H1 (cell line): ENCODE data around the gene COL16A1. TPM values are rescaled to one million over a fixed set of nuclear protein-coding genes. Genes with fewer than 3 reads are reported as not detected.

Experiments used
- CTCF ChIA-PET: fragments of 300-600 bp; sonication (Branson Sonifier 250); formaldehyde crosslinking; loops from one replicate; lab custom pipeline; 2021; ENCODE audit not compliant: partially characterized antibody; lab: Charles Lee
- POLR2A ChIA-PET: fragments of 300-600 bp; sonication (Branson Sonifier 250); formaldehyde crosslinking; loops from one replicate; lab custom pipeline; 2021; ENCODE audit warnings: inconsistent platforms; ENCODE audit not compliant: partially characterized antibody; lab: Charles Lee
- DNase-seq, 2 experiments: peaks; one replicate each; pipeline versions ENCODE4 v3.0.0 to v3.0.0-alpha.2; 2010 to 2022; ENCODE audit warnings: low spot score in 2 of 2, low read depth in 1 of 2, mixed read lengths in 1 of 2
- FAIRE-seq: peaks from 2 replicates; lab custom pipeline; 2011; peaks lifted over from hg19 to GRCh38; lab: Jason Lieb, UNC
- H2AFZ ChIP-seq: 2 replicates; pipeline ENCODE4 v1.8.1; 2012; ENCODE audit warnings: low read length, inconsistent platforms
- H2AK5ac ChIP-seq: 2 replicates; pipeline ENCODE4 v1.6.1; 2013; ENCODE audit warnings: low read depth, low read length
- H2BK120ac ChIP-seq: replicated peaks from 2 replicates; pipeline ENCODE3; 2013; ENCODE audit warnings: low read depth, low read length, inconsistent platforms
- H2BK12ac ChIP-seq: 2 replicates; pipeline ENCODE4 v1.6.1; 2013; ENCODE audit warnings: low read depth, low read length
- H2BK15ac ChIP-seq: 2 replicates; pipeline ENCODE4 v1.6.1; 2013; ENCODE audit warnings: low read length
- H2BK20ac ChIP-seq: 2 replicates; pipeline ENCODE4 v1.6.1; 2013; ENCODE audit warnings: low read length
- H2BK5ac ChIP-seq: 2 replicates; pipeline ENCODE4 v1.6.1; 2013; ENCODE audit warnings: low read depth, low read length
- H3K14ac ChIP-seq: 2 replicates; pipeline ENCODE4 v1.6.1; 2013; ENCODE audit warnings: inconsistent platforms; ENCODE audit not compliant: insufficient read length
- H3K18ac ChIP-seq: 2 replicates; pipeline ENCODE4 v1.6.1; 2013; ENCODE audit warnings: low read length; ENCODE audit errors: extremely low read depth
- H3K23ac ChIP-seq: 2 replicates; pipeline ENCODE4 v1.6.1; 2013; ENCODE audit warnings: inconsistent platforms; ENCODE audit not compliant: insufficient read length
- H3K23me2 ChIP-seq: 2 replicates; pipeline ENCODE4 v1.6.1; 2013; ENCODE audit warnings: low read depth, low read length
- H3K27ac ChIP-seq: 2 replicates; pipeline ENCODE4 v1.6.1; 2011; ENCODE audit warnings: low read depth, low read length, inconsistent platforms
- H3K27me3 ChIP-seq, 4 experiments: replicated peaks in 1 of 4; 1 replicate in 1 of 4; 2 replicates in 3 of 4; pipeline versions ENCODE4 v1.6.1 to v1.8.1; 2011 to 2013; ENCODE audit warnings: low read length in 3 of 4, mild to moderate bottlenecking in 3 of 4, inconsistent platforms in 2 of 4, mixed read lengths in 2 of 4, moderate library complexity in 1 of 4; ENCODE audit not compliant: control insufficient read depth in 3 of 4, insufficient read depth in 3 of 4; ENCODE audit errors: extremely low read depth in 1 of 4
- H3K36me3 ChIP-seq, 4 experiments: 2 replicates each; pipeline versions ENCODE4 v1.6.1 to v1.8.1; 2011 to 2013; ENCODE audit warnings: mild to moderate bottlenecking in 4 of 4, low read length in 3 of 4, moderate library complexity in 2 of 4, control low read depth in 1 of 4, inconsistent platforms in 1 of 4; ENCODE audit not compliant: insufficient read depth in 4 of 4, control insufficient read depth in 2 of 4
- H3K4ac ChIP-seq: replicated peaks from 2 replicates; pipeline ENCODE3; 2013; ENCODE audit warnings: low read length, low read depth, mixed read lengths, inconsistent platforms; ENCODE audit not compliant: insufficient read length
- H3K4me1 ChIP-seq, 4 experiments: replicated peaks in 1 of 4; 1 replicate in 1 of 4; 2 replicates in 3 of 4; pipeline versions ENCODE4 v1.6.1 to v1.8.1; 2011 to 2013; ENCODE audit warnings: low read length in 3 of 4, inconsistent platforms in 2 of 4, mixed read lengths in 1 of 4; ENCODE audit not compliant: insufficient read depth in 4 of 4, control insufficient read depth in 3 of 4
- H3K4me2 ChIP-seq, 2 experiments: 2 replicates each; pipeline versions ENCODE4 v1.6.1 to v1.8.1; 2011 to 2013; ENCODE audit warnings: low read depth in 2 of 2, low read length in 2 of 2, control low read depth in 1 of 2, inconsistent platforms in 1 of 2, mild to moderate bottlenecking in 1 of 2; ENCODE audit not compliant: insufficient read depth in 1 of 2
- H3K4me3 ChIP-seq, 4 experiments: fragments of 200-600, 300-600 bp in 1 of 4; sonication (generic), shearing (Covaris generic), sonication (Bioruptor Twin) in 1 of 4; 2 replicates each; pipeline versions ENCODE4 v1.5.1 to v1.8.1; 2011 to 2016; ENCODE audit warnings: low read length in 4 of 4, low read depth in 3 of 4, control low read depth in 2 of 4, inconsistent platforms in 2 of 4, mild to moderate bottlenecking in 2 of 4, mixed read lengths in 1 of 4, moderate library complexity in 1 of 4; ENCODE audit not compliant: insufficient read depth in 2 of 4; ENCODE audit errors: extremely low read depth in 1 of 4
- H3K56ac ChIP-seq: replicated peaks from 2 replicates; pipeline ENCODE3; 2013; ENCODE audit warnings: low read depth, mild to moderate bottlenecking, mixed read lengths, low read length, inconsistent platforms; ENCODE audit not compliant: insufficient read length
- H3K79me1 ChIP-seq: 2 replicates; pipeline ENCODE4 v1.6.1; 2013; ENCODE audit warnings: low read depth, low read length, control low read depth
- H3K79me2 ChIP-seq, 2 experiments: 2 replicates each; pipeline versions ENCODE4 v1.6.1 to v1.8.1; 2012 to 2013; ENCODE audit warnings: low read length in 2 of 2, mild to moderate bottlenecking in 2 of 2, inconsistent platforms in 1 of 2; ENCODE audit not compliant: insufficient read depth in 2 of 2, control insufficient read depth in 1 of 2
- H3K9ac ChIP-seq, 4 experiments: replicated peaks in 1 of 4; 1 replicate in 1 of 4; 2 replicates in 3 of 4; pipeline versions ENCODE4 v1.6.1 to v1.8.1; 2011 to 2013; ENCODE audit warnings: low read depth in 3 of 4, low read length in 3 of 4, control low read depth in 2 of 4, mild to moderate bottlenecking in 2 of 4, moderate library complexity in 2 of 4, inconsistent platforms in 1 of 4; ENCODE audit errors: extremely low read depth in 1 of 4
- H3K9me3 ChIP-seq, 2 experiments: 2 replicates each; pipeline versions ENCODE4 v1.6.1 to v1.8.1; 2012 to 2013; ENCODE audit warnings: mild to moderate bottlenecking in 2 of 2, moderate library complexity in 2 of 2, control low read depth in 1 of 2, inconsistent platforms in 1 of 2, low read depth in 1 of 2, low read length in 1 of 2, mixed read lengths in 1 of 2; ENCODE audit not compliant: insufficient read depth in 2 of 2
- H4K20me1 ChIP-seq, 2 experiments: replicated peaks in 1 of 2; 2 replicates each; pipeline versions ENCODE3 to v1.8.1; 2011 to 2013; ENCODE audit warnings: inconsistent platforms in 2 of 2, low read length in 2 of 2, mild to moderate bottlenecking in 1 of 2; ENCODE audit not compliant: insufficient read depth in 2 of 2, control insufficient read depth in 1 of 2
- H4K5ac ChIP-seq: 2 replicates; pipeline ENCODE4 v1.6.1; 2013; ENCODE audit warnings: low read length, low read depth, mixed read lengths, inconsistent platforms; ENCODE audit not compliant: insufficient read length
- H4K8ac ChIP-seq: 2 replicates; pipeline ENCODE4 v1.8.0; 2013; ENCODE audit warnings: mild to moderate bottlenecking, moderate library complexity, low read length, inconsistent platforms; ENCODE audit not compliant: insufficient read depth; ENCODE audit errors: extremely low read depth
- H4K91ac ChIP-seq: replicated peaks from 2 replicates; pipeline ENCODE3; 2013; ENCODE audit warnings: low read length, mixed read lengths, inconsistent platforms; ENCODE audit not compliant: insufficient read length
- ASH2L ChIP-seq: fragments of 200-600, 300-600 bp; sonication (generic); IDR thresholded peaks from one replicate; pipeline ENCODE4 v1.7.1; 2017; ENCODE audit warnings: low read length
- BRCA1 ChIP-seq: IDR thresholded peaks from 2 replicates; pipeline ENCODE4 v1.6.1; 2012; ENCODE audit warnings: low read depth, low read length, improper control_type of control experiment
- CHD2 ChIP-seq: IDR thresholded peaks from 2 replicates; pipeline ENCODE4 v1.6.1; 2012; ENCODE audit warnings: low read length, improper control_type of control experiment
- CTBP2 ChIP-seq: IDR thresholded peaks from 2 replicates; pipeline ENCODE4 v1.7.0; 2011; ENCODE audit warnings: borderline replicate concordance, mild to moderate bottlenecking, moderate library complexity, mixed read lengths, low read length; ENCODE audit not compliant: insufficient read depth, insufficient read length
- MAFK ChIP-seq: IDR thresholded peaks from 2 replicates; pipeline ENCODE4 v1.6.1; 2012; ENCODE audit warnings: low read depth, mild to moderate bottlenecking, improper control_type of control experiment, low read length
- NRF1 ChIP-seq: IDR thresholded peaks from 2 replicates; pipeline ENCODE4 v1.6.1; 2011; ENCODE audit warnings: mild to moderate bottlenecking, low read depth, low read length, improper control_type of control experiment
- SP1 ChIP-seq: IDR thresholded peaks from 2 replicates; pipeline ENCODE4 v1.6.1; 2011; ENCODE audit warnings: low read depth, low read length
- SP4 ChIP-seq: IDR thresholded peaks from 2 replicates; pipeline ENCODE4 v1.6.1; 2012; ENCODE audit warnings: low read length, inconsistent platforms
- WGBS, 2 experiments: shearing (Covaris generic) in 1 of 2; methylation state at CpG; one replicate each; pipeline versions ENCODE4 v1.1.6 to v1.1.7; 2013 to 2015; ENCODE audit warnings: low lambda C conversion rate in 2 of 2, mixed read lengths in 2 of 2, inconsistent platforms in 1 of 2, low coverage in 1 of 2, missing lambda C conversion rate in 1 of 2; ENCODE audit not compliant: insufficient replicate concordance in 2 of 2, insufficient coverage in 1 of 2, insufficient read length in 1 of 2; ENCODE audit errors: extremely low coverage in 1 of 2, missing lambda C conversion rate in 1 of 2; 5-methylcytosine and 5-hydroxymethylcytosine counted together
- polyA plus RNA-seq, 7 experiments: library from polyadenylated mRNA; depleted of rRNA in 3 of 7; stranded (reverse) in 5 of 7; unstranded in 2 of 7; fragments of >200 nt in 5 of 7; fragments of 200-250 nt in 2 of 7; gene quantifications; 1 replicate in 5 of 7; 2 replicates in 1 of 7; 4 replicates in 1 of 7; pipeline versions ENCODE4 v1.2.1 to v1.2.3, GENCODE V29; 2011 to 2013; ENCODE audit warnings: missing spikeins in 2 of 7, mixed read lengths in 2 of 7
- total RNA-seq: library from RNA; stranded (reverse); fragmentation: NEBNext Ultra II Directional; extraction: Animal tissue kit (Norgen Biotek cat#: 25700); gene quantifications from 2 replicates; pipeline ENCODE4 v1.2.1, GENCODE V29; 2021
- TF ChIP-seq, protein P1 (sequence below): IDR thresholded peaks from 2 replicates; pipeline ENCODE4 v1.6.1; 2012; ENCODE audit warnings: low read length, inconsistent platforms

The COL16A1 gene
- total and polyA plus RNA-seq, 2 of the 8 experiments (the other 6 are each of a cell fraction or from before 2014, with no cell fraction given) = 2.0 to 10.5 TPM

DNA sequence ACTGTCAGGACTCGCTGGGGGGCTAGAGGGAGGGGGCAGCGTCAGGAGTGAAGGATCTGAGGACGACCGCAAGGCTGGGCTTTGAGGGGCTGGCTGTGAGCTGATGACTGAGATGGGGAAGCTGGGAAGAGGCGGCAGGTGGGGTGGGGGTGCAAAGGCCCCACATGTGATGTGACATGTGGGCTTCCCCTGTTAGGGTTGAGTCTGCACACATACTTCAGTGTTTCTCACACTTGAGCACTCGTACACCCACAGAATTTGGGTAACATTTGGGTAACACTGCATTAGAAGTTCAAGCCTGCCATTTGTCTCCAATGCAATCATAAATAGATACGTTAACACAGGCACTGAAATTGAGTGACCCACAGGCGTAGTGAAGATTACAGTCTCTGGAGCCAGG lies 16.2 kb downstream of the COL16A1 start:
- Histone ChIP-seq H3K14ac (no peak overlapping the region), H2AFZ (no peak overlapping the region), H3K27me3 (no peaks in the 10 kb centered on the region), H2BK5ac (no peak overlapping the region), H2BK20ac (no peak overlapping the region), H2BK12ac (no peak overlapping the region), H3K27ac (no peak overlapping the region), H4K5ac (no peak overlapping the region), H4K91ac (no peak overlapping the region), H3K18ac (no peak overlapping the region), H3K4me2 (no peak overlapping the region), H2BK120ac (no peak overlapping the region), H3K79me1 (no peaks in the 10 kb centered on the region), H3K79me2 (no peaks in the 10 kb centered on the region), H4K8ac (no peak overlapping the region), H3K9ac (no peak overlapping the region), H3K23ac (no peak overlapping the region), H3K56ac (no peak overlapping the region), H3K4ac (no peak overlapping the region), H4K20me1 (no peaks in the 10 kb centered on the region), H2BK15ac (no peak overlapping the region), H3K4me1 (peaks cover 0 to 4% (median 0%) of the 10 kb centered on the region in 4 experiments; a peak in 2 of 7 replicates), H3K4me3 (no peak overlapping the region), H2AK5ac (no peak overlapping the region), H3K36me3 (no peaks in the 10 kb centered on the region), H3K23me2 (no peaks in the 10 kb centered on the region), H3K9me3 (no peaks in the 10 kb centered on the region)
- no peak for TF ChIP-seq SP1
- TF ChIP-seq BRCA1 = no peak
- no peak for TF ChIP-seq MAFK
- TF ChIP-seq CTBP2 = no peak
- TF ChIP-seq, protein P1, sequence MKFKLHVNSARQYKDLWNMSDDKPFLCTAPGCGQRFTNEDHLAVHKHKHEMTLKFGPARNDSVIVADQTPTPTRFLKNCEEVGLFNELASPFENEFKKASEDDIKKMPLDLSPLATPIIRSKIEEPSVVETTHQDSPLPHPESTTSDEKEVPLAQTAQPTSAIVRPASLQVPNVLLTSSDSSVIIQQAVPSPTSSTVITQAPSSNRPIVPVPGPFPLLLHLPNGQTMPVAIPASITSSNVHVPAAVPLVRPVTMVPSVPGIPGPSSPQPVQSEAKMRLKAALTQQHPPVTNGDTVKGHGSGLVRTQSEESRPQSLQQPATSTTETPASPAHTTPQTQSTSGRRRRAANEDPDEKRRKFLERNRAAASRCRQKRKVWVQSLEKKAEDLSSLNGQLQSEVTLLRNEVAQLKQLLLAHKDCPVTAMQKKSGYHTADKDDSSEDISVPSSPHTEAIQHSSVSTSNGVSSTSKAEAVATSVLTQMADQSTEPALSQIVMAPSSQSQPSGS = no peak
- no peak for TF ChIP-seq SP4
- no peak for TF ChIP-seq ASH2L
- no peak for TF ChIP-seq NRF1
- no peak for TF ChIP-seq CHD2
- WGBS, 2 experiments = 87% methylated on average over 8 of the region's 8 CpGs; no CpG with 5 or more reads in 1 of the 2 experiments
- FAIRE-seq (no peak), DNase-seq (no peak)
- ChIA-PET POLR2A (interaction anchor here (1.2 kb wide), 1 partner anchor 13 kb away, joined by 3 read pairs; no protein-coding TSS in a partner anchor), CTCF (interaction anchor here (0.8 to 24.1 kb wide), 9 partner anchors 9 to 138 kb away, joined by 3 to 370 read pairs (median 11); partner anchors contain the start of gene COL16A1)
